ENCODE results near the gene RFX7.
"Not testable (repeated sequence)": the region's sequence is repeated elsewhere in the genome, so short reads cannot be mapped to it uniquely, and the experiment has no call there.

RFX7 gene

DNA sequence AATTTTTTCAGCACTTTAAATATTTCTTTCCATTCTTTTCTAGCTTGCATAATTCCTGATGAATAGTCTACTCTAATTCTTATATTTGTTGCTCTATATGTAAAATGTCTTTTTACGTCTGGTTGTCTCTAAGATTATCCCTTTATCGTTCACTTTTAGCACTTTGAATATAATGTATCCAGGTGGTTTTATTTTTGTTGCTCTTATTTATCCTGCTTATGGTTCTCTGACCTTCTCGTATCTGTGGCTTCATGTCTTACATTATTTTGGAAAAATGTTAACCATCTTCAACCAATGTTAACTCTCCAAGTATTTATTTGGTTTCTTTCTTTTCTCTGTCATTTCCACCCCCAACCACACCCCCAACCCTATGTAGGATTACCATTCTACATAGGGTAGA, 30.0 kb upstream of the RFX7 start:
- no peak for DNase-seq
- no peaks in the 10 kb centered on the region for H3K9me3 ChIP-seq (ENCODE audit: severe bottlenecking)
- no peak overlapping the region for H3K4me3 ChIP-seq (ENCODE audit: low read depth, low read length)
- H3K27ac ChIP-seq: no peak overlapping the region
- H3K27me3 ChIP-seq (ENCODE audit: insufficient read depth, low read depth, severe bottlenecking): no peaks in the 10 kb centered on the region
- no peaks in the 10 kb centered on the region for H3K36me3 ChIP-seq
- TF ChIP-seq, protein P1, sequence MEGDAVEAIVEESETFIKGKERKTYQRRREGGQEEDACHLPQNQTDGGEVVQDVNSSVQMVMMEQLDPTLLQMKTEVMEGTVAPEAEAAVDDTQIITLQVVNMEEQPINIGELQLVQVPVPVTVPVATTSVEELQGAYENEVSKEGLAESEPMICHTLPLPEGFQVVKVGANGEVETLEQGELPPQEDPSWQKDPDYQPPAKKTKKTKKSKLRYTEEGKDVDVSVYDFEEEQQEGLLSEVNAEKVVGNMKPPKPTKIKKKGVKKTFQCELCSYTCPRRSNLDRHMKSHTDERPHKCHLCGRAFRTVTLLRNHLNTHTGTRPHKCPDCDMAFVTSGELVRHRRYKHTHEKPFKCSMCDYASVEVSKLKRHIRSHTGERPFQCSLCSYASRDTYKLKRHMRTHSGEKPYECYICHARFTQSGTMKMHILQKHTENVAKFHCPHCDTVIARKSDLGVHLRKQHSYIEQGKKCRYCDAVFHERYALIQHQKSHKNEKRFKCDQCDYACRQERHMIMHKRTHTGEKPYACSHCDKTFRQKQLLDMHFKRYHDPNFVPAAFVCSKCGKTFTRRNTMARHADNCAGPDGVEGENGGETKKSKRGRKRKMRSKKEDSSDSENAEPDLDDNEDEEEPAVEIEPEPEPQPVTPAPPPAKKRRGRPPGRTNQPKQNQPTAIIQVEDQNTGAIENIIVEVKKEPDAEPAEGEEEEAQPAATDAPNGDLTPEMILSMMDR (IDR thresholded peaks at IDR 0.05; ENCODE audit: low read depth, low read length): no peak

DNA sequence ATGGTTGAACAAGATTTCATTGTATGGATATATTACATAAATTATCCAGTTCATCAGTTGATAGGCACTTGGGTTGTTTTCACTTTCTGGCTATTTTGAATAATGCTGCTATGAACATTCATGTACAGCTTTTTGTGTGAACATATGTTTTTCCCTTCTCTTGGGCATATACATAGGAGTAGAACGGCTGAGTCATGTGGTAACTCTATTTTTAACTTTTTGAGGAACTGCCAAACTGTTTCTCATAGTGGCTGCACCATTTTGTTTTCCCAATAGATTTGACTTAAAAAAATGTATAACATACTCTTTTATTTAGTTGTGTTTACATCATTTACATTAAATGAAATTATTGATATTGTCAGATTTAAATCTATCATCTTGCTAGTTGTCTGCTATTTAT, 28.8 kb upstream of the RFX7 start:
- Histone ChIP-seq H3K9me3 (ENCODE audit: severe bottlenecking) (no peaks in the 10 kb centered on the region), H3K4me3 (ENCODE audit: low read depth, low read length) (no peak overlapping the region), H3K36me3 (no peaks in the 10 kb centered on the region), H3K27ac (no peak overlapping the region), H3K27me3 (ENCODE audit: insufficient read depth, low read depth, severe bottlenecking) (no peaks in the 10 kb centered on the region)
- TF ChIP-seq, protein P1 (IDR thresholded peaks at IDR 0.05; ENCODE audit: low read depth, low read length): no peak
- DNase-seq: no peak

DNA sequence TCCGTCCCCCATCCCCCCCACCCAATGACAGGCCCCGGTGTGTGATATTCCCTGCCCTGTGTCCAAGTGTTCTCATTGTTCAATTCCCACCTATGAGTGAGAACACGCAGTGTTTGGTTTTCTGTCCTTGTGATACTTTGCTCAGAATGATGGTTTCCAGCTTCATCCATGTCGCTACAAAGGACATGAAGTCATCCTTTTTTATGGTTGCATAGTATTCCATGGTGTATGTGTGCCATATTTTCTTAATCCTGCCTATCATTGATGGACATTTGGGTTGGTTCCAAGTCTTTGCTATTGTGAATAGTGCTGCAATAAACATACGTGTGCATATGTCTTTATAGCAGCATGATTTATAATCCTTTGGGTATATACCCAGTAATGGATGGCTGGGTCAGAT, 22.8 kb upstream of the RFX7 start:
- not testable (repeated sequence) for H3K9me3 ChIP-seq (ENCODE audit: severe bottlenecking); H3K27ac ChIP-seq; H3K4me3 ChIP-seq (ENCODE audit: low read depth, low read length); H3K36me3 ChIP-seq; DNase-seq; H3K27me3 ChIP-seq (ENCODE audit: insufficient read depth, low read depth, severe bottlenecking)

DNA sequence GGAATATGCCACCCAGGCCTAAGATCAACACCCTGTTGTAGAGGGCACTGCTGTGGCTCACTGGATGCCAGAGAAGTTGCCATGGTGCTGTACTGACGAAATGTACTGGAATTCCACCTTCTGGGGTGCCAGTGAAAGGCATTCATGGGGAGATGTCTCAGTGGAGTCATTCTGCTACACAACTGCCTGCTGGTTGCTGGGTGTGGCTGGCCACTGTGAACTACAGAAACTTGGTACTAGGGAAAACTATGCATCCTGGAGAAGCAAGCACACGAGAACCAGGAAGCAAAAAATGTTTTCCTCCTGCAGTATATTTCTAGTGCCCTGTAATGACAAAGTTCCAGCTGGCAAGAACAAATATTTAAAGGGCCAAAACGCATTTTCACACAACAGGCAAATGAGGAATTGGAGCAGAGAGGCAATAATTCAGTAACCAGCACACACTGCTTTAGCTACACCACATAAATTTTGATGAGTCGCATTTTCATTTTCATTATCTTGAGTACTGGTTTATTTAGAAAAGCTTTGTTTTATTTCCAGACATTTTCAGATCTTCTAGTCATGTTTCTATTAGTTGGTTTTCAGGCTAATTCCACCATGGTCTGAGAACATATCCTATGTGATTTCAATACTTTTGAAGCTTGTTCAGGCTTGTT, 18.3 kb upstream of the RFX7 start:
- TF ChIP-seq, protein P1 (IDR thresholded peaks at IDR 0.05; ENCODE audit: low read depth, low read length): no peak
- DNase-seq: no peak
- Histone ChIP-seq H3K9me3 (ENCODE audit: severe bottlenecking) (peaks cover 2% of the 10 kb centered on the region), H3K27ac (no peak overlapping the region), H3K4me3 (ENCODE audit: low read depth, low read length) (no peak overlapping the region), H3K27me3 (ENCODE audit: insufficient read depth, low read depth, severe bottlenecking) (no peaks in the 10 kb centered on the region), H3K36me3 (no peaks in the 10 kb centered on the region)

DNA sequence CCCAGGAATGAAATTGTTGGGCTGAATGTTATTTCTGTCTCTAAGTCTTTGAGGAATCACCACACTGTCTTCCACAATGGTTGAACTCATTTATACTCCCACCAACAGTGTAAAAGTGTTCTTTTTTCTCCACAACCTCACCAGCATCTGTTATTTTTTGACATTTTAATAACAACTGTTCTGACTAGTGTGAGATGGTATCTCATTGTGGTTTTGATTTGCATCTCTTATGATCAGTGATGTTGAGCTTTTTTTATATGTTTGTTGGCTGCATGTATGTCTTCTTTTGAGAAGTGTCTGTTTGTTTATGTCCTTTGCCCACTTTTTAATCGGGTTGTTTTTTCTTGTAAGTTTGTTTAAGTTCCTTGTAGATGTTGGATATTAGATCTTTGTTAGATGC, 13.6 kb upstream of the RFX7 start:
- H3K4me3 ChIP-seq (ENCODE audit: low read depth, low read length); H3K27me3 ChIP-seq (ENCODE audit: insufficient read depth, low read depth, severe bottlenecking); H3K9me3 ChIP-seq (ENCODE audit: severe bottlenecking); DNase-seq; H3K27ac ChIP-seq; H3K36me3 ChIP-seq: not testable (repeated sequence)

DNA sequence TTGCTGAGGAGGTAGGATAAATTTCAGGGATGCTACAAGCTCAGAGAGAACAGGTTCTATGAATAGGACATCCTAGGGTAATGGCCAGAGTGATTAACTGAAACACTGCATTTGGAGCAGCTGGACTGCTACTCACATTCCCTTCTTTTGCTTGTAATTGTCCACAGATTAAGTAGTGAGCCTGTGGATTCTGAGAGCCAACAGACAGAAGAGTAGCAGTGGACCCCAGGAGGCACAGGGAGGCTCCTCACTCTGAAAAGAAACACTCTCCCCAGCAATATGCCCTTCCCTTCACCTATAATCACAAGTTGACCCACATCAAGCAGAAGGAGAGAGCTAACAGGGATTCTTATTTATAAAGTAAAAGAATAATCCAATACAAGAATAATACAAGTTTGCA, 10.6 kb upstream of the RFX7 start:
- peaks cover 2% of the 10 kb centered on the region for H3K9me3 ChIP-seq (ENCODE audit: severe bottlenecking)
- H3K36me3 ChIP-seq: no peaks in the 10 kb centered on the region
- no peak for DNase-seq
- H3K27me3 ChIP-seq (ENCODE audit: insufficient read depth, low read depth, severe bottlenecking): no peaks in the 10 kb centered on the region
- no peak overlapping the region for H3K4me3 ChIP-seq (ENCODE audit: low read depth, low read length)
- TF ChIP-seq, protein P1 (IDR thresholded peaks at IDR 0.05; ENCODE audit: low read depth, low read length): no peak
- H3K27ac ChIP-seq: no peak overlapping the region

DNA sequence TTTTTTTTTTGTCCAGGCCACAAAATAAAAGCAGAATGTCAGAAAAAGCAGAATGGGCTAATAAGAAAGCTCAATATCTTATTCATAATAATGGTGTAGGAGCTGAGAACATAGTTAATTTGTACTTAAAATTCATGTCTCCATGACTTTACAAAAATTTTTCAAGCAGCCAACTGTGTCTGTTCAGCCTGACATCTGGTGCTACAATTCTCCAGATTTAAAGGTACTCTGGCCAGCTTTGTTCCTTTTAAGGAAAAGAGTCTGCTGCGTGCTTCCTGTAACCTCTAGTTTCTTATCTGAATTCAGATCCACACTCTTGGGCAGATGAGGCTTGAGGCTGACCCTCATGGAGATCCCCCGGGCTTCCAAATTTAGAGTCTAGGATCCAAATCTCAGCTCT, 8.7 kb upstream of the RFX7 start:
- Histone ChIP-seq H3K4me3 (ENCODE audit: low read depth, low read length) (no peak overlapping the region), H3K9me3 (ENCODE audit: severe bottlenecking) (no peaks in the 10 kb centered on the region), H3K36me3 (no peaks in the 10 kb centered on the region), H3K27ac (no peak overlapping the region), H3K27me3 (ENCODE audit: insufficient read depth, low read depth, severe bottlenecking) (no peaks in the 10 kb centered on the region)
- TF ChIP-seq, protein P1 (IDR thresholded peaks at IDR 0.05; ENCODE audit: low read depth, low read length): no peak
- no peak for DNase-seq

Measured in WERI-Rb-1 (cell line).